DMS79 treated with DMSO at 0.1 percent for 48 hours (cell line): ENCODE data around the gene ELMO3.
A peak's percentile ranks its signal among the peaks of the same experiment; 100 is the strongest.

ENCODE experiments used
- DNase-seq: peaks from one replicate; lab custom pipeline; 2025; lab: John Stamatoyannopoulos, UW

ELMO3 gene

DNA sequence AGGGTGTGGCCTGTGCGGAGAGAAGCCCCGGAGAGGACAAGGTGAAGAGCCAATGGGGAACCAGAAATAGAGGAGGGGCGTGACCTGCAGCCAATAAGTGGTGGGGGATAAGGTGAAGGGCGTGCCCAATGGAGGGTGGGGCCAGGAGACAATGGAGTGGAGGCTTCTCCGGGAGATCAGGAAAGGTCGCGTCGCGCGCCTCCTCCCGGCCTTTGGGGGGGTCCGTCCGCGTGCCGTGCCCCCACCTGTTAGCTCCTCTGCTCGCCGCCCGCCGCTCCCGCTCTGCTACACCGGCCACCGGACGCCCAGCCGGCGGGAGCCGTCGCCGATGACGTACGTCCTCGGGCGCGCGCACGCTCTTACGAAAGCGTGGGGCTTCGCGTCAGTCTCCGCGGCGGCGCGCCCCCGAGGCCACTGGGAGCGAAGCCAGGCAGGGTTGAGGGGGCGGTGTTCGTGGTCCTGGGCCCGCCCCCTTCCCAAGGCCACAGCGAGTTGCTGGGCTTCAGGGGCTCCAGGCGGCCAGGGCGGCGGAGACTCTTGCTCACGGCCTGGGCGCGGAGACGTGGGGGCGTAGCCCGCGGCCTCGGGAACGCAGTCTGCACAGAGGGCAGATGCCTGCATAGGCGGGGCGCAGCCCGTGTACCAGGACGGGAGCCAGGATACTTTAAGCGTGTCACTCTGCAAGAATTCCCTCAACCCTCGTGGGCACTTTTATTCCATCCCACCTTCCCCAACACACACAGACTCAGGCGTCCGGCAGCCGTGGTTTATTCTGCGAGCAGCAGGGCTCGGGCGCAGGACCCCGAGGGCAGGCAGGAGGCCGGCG is 15.1 kb upstream of the ELMO3 start, which contains the start of gene MATCAP1:
MATCAP1 (minus strand) TSS at position 337 of the 826 bp plus-strand sequence. CDS start 3,353 bp downstream, outside the sequence.
- peak; percentile 88 for DNase-seq

GRCh38 chr16:67184453-67184994 is 14.4 kb upstream of the ELMO3 start:
- DNase-seq, result no peak

DNA sequence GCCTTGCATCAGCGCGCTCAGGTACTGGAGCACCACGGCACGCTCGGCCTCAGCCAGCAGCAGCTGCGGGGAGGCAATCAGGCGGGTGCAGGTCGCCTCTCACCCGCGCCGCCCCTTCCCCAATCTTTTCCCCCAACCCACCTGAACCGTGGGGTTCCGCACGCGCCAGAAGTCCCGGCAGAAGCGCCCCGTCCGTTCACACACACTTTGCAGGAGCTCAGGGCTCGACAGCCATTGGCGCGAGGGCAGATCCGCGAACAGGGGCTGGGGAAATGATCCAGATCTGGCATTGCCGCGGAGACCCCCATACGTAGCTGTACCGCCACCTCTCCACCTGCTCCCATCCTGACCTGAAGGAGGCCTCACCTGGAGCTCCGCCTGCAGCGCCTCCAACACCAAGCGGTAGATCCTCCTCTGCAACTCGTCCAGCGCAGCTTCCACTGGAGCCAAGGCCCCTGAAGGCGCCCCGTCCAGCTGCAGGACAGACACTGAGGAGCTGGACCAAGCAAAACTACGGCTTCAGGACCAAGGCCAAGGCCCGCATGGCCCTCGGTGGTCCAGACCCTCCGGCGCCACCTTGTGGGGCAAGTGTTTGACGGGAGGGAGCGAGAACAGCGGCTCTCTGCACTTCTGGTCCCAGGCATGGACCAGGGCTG is 13.8 kb upstream of the ELMO3 start:
- DNase-seq, result peak; percentile 59

DNA sequence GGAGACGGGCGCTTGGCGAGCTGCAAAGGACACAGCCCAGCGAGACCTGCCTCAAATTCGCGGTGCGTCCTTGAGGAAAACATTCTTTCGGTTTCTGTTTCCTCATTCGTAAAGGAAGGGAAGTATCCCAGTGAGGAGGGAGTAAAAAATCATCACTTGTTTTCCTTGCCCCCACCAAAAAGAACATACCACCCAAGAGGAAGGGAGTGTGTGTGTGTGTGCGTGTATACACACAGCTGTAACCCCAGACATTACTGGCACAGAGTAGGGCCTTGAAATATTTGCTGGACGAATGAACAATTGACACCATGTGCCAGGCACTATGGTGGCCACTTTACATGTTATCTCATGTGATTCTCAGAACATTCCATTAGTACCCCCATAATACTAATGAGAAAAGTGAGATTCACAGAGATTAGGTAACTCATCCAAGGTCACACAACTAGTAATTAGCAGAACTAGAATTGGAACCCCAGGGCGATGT is 13.2 kb upstream of the ELMO3 start:
- DNase-seq, result no peak

GRCh38 chr16:67186550-67186950 is 12.4 kb upstream of the ELMO3 start:
- no peak for DNase-seq

DNA sequence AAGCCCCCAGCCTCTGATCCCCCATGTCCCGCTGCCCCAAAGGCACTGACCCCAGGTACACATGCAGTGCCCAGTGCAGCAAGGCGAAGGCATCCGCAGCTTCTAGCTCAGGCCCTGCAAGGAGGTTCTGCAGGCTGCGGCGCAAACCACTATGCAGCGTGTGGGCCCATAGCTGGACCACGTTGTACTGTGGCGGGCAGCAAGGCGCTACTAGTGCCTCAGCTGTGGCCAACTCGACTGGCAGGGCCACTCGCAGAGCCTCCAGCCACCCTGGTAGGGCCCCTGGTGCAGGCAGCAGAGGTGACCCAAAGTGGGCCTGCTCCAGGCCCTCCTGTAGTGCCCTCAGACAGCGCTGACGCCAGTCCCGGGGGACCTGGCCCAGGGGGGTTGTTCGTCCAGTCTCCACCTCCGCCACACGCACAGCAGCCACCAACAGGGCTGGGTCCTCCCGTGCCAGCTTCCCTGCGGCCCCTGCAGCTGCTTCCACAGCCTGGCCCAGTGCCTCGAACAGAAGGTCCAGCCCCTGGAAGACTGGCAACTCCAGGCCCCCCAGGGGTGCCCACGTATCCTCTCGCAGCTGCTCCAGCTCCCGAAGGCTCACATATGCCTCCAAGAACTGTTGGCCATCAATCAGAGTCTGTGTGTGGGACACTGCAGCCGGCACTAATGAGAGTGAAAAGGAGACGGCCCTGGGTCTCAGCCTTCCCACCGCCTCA is 11.6 kb upstream of the ELMO3 start:
- no peak for DNase-seq

DNA sequence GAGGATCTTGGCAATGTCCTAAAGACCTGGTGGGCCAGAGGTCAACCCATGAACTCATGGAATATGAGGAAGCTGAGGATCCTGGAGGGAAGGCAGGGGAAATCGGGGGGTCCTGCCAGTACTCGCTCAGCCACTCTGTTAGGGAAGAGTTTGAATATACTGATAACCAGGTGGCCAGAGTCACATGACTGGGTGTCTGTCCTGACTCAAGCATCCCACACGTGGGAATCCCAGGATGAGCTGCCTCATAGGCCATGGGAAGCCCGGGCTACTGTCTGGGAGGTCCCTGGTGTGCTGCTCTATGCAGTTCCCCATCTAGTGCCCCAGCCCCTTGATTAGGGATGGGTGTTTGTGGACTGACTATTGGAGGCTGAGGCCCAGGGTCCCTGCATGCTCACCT is 10.6 kb upstream of the ELMO3 start:
- DNase-seq, result no peak

DNA sequence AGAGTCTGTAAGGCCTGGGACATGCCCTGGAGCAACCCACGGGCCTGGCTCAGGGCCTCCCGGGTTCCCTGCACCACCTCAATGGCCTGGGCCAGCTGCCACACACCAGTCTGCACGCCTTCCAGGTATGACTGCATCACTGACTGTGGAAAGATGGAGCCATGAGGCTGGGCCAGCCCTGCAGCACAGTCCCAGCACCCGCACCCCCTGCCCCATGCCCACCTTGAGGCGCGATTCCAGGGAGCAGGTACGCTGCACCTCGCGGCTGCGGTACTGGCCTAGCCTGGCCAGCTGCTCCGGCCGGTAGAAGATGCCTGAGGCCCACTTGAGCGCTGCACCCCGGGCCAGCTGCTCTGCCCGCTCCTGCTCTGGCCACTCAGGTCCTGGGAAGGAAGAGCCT is 10.1 kb upstream of the ELMO3 start:
- no peak for DNase-seq

GRCh38 chr16:67190041-67190440 is 8.9 kb upstream of the ELMO3 start, which contains the start of gene EXOC3L1:
TSS of gene EXOC3L1 (minus strand) at chr16:67190136. CDS start at chr16:67189676, 460 bp downstream.
- no peak for DNase-seq

DNA sequence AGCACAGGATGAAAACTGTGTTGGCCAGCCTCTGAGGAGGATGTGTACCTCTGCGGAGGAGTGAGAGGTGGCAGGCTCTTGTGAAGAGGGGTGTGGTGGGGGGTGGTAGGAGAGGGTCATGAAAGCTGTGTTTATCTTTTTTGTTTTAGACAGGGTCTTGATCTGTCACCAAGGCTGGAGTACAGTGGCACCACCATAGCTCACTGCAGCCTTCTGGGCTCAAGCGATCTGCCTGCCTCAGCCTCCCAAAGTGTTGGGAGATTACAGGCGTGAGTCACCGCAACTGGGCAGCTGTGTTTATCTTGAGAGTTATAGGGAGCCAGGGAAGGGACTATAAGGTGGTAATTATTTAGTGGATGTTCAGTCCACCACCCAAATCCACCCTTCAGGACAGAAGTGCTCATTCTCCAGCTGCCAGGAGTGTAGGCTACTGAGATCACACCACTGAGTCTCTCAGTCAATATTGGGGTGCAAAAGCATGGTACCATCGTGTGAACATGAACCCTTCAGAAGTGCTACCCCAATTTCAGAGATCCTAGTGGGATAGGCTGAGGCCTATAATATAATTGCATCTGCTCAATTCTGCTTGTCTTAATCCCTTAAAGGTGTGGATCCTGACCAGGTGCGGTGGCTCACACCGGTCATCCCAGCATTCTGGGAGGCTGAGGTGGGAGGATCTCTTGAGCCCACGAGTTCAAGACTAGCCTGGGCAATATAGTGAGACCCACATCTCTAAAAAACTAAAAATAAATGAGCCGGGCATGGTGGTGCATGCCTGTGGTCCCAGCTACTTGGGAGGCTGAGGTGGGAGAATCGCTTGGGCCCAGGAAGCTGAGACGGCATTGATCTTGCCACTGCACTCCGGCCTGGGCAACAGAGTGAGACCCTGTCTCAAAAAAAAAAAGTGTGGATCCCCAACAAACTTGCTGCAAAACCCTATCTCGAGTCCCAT is 8.2 kb upstream of the ELMO3 start:
- no peak for DNase-seq

DNA sequence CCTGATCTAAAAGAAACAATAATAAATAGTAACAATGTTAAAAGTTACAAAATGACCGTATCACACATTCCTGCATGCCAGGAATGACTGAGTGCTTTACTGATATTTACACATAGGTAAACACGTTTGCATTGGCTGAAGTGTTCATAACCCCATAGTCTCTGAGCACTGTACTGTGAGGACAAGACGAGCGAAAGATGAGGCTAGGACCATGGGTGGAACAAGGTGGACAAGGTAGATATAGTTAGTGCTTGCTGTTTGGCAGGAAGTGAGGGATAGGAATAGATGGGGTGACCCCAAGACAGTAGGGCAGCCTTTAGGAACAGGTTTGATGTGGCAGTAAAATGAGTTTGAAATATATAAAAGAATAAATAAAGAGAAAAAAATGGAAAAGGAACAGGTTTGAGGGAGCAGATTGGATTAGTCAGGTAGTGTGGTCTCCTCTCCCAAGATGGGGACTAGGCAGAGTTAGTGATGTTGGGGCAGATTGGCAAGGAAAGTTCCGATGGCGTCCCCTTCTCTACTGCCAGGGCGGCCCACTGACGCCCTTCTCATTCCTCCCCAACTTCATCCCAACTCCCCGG is 7.4 kb upstream of the ELMO3 start:
- no peak for DNase-seq

DNA sequence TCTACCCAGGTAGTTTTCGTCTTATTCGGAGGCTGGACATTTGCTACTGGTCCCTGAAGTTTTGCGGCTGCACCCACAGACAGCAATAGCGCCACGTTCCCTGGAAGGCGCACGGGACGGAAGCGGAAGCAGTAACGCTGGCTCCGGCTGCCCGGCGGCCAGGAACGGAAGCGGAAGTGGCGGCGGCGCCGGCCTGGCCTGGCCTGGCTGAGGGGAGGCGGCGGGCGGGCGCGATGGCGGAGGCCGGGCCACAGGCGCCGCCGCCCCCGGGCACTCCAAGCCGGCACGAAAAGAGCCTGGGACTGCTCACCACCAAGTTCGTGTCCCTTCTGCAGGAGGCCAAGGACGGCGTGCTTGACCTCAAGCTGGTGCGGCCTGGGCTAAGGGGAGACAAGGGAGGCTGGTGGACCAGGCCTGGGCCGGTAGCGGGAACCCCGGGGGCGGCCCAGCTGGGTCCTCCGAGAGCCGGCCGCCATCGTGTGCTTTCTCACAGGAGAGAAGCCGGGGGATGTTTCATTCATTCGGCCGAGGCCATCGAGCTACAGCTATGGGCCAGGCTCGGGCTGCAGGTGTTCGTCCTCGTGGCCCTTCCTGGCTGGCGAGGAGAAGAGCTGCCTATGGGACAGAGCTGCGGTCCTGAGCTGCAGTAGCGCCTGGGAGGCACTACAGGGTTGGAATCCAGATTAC is 6.8 kb upstream of the ELMO3 start, which contains the start of gene E2F4:
E2F4 (plus strand) TSS at position 161 of the 687 bp plus-strand sequence; CDS start at position 234, 73 bp downstream.
- DNase-seq, result peak; percentile 55

DNA sequence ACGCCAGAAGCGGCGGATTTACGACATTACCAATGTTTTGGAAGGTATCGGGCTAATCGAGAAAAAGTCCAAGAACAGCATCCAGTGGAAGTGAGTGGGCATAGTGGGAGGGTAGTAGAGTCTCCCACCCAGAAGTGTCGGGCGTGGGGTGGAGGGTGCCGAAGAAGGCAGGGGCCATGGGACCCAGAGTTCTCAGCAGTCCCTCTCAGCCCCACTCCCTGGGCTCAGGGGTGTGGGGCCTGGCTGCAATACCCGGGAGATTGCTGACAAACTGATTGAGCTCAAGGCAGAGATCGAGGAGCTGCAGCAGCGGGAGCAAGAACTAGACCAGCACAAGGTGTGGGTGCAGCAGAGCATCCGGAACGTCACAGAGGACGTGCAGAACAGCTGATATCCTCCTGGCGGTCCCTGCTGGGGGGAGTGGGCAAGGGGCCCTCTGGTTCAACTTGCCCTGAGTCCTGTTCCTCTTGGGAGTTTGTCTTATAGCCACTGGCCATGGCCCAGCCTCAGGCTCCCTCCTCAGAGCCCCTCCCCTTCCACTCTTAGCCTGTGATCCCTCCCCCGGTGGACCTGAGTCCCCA is 6.1 kb upstream of the ELMO3 start:
- no peak for DNase-seq

DNA sequence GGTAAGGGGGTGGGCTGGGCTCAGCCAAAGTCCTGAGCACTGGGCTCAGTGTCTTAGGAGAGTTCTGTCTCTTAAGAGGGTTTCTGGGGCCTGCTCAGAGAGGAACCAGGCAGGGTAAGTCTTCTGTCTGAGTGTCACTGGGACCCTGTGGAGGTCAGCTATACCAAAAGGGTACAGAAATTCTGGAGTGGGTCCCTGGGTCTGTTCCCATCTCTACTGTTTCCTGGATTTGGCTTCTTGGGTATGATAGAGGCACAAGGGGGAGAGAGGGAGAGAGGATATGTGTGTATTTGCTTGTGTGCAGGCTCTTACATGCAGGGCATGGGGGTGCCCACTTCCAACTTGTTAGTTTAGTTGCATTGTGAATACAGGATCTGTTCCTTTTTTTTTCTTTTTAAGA is 5.4 kb upstream of the ELMO3 start:
- DNase-seq, result no peak

DNA sequence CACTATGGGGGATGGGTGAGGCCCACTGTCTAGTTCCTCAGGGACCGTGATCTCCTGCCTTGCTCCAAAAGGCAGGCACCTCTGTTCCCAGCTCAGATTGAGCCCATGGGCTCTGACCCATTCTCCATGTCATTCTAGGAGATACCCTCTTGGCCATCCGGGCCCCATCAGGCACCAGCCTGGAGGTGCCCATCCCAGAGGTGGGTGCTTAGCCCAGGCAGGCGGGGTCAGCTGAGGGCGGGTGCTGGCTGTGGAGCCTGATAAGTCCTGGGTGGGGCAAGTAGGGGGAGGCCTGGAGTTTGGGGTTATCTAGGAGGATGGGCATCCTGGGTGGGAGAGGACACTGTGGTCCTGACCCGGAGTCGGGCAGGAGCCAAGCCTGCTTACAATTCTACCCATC is 4.7 kb upstream of the ELMO3 start:
- no peak for DNase-seq

DNA sequence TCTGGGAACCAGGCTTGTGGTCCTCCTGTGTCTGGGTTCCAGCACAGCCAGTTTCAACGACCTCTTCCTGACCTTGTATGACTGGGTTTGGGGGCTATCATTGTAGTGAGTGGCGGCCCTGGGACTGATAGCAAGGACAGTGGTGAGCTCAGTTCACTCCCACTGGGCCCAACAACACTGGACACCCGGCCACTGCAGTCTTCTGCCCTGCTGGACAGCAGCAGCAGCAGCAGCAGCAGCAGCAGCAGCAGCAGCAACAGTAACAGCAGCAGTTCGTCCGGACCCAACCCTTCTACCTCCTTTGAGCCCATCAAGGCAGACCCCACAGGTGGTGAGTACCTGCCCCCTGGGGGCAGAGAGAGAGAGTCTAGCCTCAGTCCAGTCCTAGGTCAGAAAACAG is 3.3 kb upstream of the ELMO3 start:
- no peak for DNase-seq

DNA sequence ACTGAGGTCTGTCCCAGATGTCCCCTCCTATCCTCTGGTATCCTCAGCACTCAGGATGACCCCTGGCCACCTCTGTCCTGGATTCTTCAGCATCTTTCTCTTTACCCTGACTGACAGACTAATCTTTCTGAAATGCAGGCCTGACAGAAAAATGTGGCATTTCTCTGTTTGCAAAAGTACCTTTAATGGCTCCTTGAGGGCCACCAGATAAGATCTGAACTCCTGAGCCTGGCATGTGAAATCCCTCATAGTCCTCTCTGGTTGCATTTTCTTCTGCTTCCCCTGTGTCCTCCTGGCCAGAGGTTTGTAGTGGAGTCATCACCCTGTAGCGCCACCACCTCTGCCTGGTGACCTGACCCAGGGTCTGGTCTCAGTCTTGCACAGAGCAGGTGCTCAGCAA is 2.0 kb upstream of the ELMO3 start:
- DNase-seq, result no peak

GRCh38 chr16:67197704-67198103 is 1.2 kb upstream of the ELMO3 start:
- DNase-seq, result no peak

DNA sequence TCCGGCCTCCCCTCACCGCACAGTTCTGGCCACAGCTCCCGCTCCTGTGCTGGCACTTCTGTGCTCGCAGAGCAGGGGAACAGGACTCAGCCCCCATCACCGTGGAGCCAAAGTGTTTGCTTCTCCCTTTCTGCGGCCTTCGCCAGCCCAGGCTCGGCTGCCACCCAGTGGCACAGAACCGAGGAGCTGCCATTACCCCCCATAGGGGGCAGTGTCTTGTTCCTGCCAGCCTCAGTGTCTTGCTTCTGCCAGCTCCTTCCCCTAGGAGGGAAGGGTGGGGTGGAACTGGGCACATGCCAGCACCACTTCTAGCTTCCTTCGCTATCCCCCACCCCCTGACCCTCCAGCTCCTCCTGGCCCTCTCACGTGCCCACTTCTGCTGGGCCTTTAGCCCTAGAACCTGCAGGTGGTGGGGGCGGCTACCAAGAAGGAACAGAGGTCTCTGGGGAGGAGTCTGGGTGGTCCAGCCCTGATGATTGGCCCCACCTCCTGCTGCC is 645 bp upstream of the ELMO3 start:
- DNase-seq, result peak; percentile 63
